22Rv1 (cell line): ENCODE measurements around the gene TUBA3E.

ENCODE experiments used
- ZFX ChIP-seq: fragments of 450-650 bp; IDR thresholded peaks from 2 replicates; pipeline ENCODE4 v1.6.1; 2017; ENCODE audit warnings: antibody characterized with exemption, borderline replicate concordance
- TF ChIP-seq, protein P1 (sequence below): fragments of 450-650 bp; IDR thresholded peaks from 2 replicates; pipeline ENCODE4 v1.5.1; 2017; ENCODE audit warnings: mild to moderate bottlenecking

DNA sequence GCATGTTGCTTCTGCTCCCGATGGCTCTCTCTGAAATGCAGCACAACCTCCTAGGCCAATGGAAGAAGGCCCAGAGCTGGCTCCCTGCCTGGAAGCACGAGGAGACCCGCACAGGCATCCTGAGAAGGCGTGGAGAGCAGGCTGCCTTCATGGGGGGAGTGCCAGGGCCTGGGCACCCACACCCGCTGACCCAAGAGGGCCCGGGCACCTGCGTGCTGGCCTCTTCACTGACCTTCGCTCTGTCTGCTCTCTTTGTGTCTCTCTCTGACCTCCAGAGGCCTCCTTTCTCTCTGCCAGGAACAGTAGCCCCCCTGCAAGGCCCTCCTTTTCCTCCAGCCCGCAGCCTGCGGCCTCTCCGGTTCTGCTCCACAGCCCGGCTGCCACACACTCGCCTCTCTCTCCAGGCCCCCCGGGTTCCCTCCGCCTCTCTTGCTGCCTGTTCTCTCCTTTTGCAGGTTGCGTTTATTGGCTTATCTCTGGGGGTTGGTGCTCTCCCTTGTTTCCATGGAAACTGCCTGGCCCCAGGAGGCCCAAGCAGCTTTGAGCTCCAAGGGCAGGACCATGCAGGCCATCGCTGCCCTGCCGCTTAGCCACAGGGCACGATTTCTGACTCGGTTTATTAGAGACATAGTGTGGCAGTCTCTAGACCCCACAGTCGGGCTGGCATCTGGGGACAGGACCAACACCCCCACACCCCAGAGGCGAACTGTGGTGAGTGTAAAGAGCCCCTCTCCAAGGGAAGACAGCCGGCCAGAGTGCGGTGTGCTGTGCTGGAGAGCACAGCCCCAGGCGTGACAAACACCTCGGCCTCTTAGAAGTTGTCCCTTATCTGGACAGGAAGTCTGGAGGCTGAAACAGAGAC, 14.5 kb downstream of the TUBA3E start:
- TF ChIP-seq, protein P1, sequence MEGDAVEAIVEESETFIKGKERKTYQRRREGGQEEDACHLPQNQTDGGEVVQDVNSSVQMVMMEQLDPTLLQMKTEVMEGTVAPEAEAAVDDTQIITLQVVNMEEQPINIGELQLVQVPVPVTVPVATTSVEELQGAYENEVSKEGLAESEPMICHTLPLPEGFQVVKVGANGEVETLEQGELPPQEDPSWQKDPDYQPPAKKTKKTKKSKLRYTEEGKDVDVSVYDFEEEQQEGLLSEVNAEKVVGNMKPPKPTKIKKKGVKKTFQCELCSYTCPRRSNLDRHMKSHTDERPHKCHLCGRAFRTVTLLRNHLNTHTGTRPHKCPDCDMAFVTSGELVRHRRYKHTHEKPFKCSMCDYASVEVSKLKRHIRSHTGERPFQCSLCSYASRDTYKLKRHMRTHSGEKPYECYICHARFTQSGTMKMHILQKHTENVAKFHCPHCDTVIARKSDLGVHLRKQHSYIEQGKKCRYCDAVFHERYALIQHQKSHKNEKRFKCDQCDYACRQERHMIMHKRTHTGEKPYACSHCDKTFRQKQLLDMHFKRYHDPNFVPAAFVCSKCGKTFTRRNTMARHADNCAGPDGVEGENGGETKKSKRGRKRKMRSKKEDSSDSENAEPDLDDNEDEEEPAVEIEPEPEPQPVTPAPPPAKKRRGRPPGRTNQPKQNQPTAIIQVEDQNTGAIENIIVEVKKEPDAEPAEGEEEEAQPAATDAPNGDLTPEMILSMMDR: no peak
- TF ChIP-seq ZFX: no peak
